ACC112 (cell line): ENCODE data around the gene ZNF605.
"Not testable (repeated sequence)": the region's sequence is repeated elsewhere in the genome, so short reads cannot be mapped to it uniquely, and the experiment has no call there.

Experiments used
- H2AFZ ChIP-seq: fragments of 200-600 bp; sonication (generic); one replicate; pipeline ENCODE4 v1.6.0; 2017; ENCODE audit warnings: antibody characterized with exemption, low read length; ENCODE audit not compliant: unreplicated experiment
- H3K27ac ChIP-seq: fragments of 200-600 bp; sonication (generic); 2 replicates; pipeline ENCODE4 v1.5.1; 2014; ENCODE audit warnings: low read depth, mild to moderate bottlenecking, antibody characterized with exemption, low read length, moderate library complexity
- H3K27me3 ChIP-seq: fragments of 200-600 bp; sonication (generic); 2 replicates; pipeline ENCODE4 v1.6.1; 2014; ENCODE audit warnings: mild to moderate bottlenecking, antibody characterized with exemption, low read length, moderate library complexity, mixed read lengths; ENCODE audit not compliant: insufficient read depth
- H3K36me3 ChIP-seq: fragments of 200-600 bp; sonication (generic); 2 replicates; pipeline ENCODE4 v1.6.1; 2016; ENCODE audit warnings: mild to moderate bottlenecking, antibody characterized with exemption, low read length, moderate library complexity, mixed read lengths; ENCODE audit not compliant: insufficient read depth
- H3K4me1 ChIP-seq: fragments of 200-600 bp; sonication (generic); one replicate; pipeline ENCODE4 v1.6.1; 2016; ENCODE audit warnings: low read length, mixed read lengths; ENCODE audit not compliant: insufficient read depth, unreplicated experiment, control insufficient read depth
- H3K4me3 ChIP-seq: fragments of 200-600 bp; sonication (generic); 2 replicates; pipeline ENCODE4 v1.5.1; 2014; ENCODE audit warnings: mild to moderate bottlenecking, low read depth, low read length
- H3K79me2 ChIP-seq: fragments of 200-600 bp; sonication (generic); one replicate; pipeline ENCODE4 v1.6.0; 2016; ENCODE audit warnings: low read length; ENCODE audit not compliant: control insufficient read depth, unreplicated experiment, insufficient read depth

Gene ZNF605

DNA sequence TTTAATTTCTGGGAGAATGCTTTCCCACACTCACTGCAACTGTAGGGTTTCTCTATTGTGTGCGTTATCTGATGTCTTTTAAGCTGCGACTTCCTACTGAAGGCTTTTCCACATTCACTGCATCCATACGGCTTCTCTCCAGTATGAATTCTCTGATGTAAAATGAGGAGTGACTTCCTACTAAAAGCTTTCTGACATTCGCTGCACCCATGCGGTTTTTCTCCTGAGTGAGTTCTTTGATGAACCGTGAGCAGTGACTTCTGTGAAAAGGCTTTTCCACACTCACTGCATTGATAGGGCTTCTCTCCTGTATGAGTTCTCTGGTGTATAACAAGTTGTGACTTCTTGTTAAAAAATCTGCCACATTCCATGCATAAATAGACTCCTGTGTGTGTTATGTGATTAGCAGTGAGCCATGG lies 29.7 kb downstream of the ZNF605 start:
- no peak overlapping the region for H3K4me3 ChIP-seq
- H3K27me3 ChIP-seq, result no peaks in the 10 kb centered on the region
- H3K4me1 ChIP-seq, result no peaks in the 10 kb centered on the region
- no peak overlapping the region for H2AFZ ChIP-seq
- peaks cover 60% of the 10 kb centered on the region for H3K36me3 ChIP-seq
- no peak overlapping the region for H3K27ac ChIP-seq
- H3K79me2 ChIP-seq, result no peaks in the 10 kb centered on the region

DNA sequence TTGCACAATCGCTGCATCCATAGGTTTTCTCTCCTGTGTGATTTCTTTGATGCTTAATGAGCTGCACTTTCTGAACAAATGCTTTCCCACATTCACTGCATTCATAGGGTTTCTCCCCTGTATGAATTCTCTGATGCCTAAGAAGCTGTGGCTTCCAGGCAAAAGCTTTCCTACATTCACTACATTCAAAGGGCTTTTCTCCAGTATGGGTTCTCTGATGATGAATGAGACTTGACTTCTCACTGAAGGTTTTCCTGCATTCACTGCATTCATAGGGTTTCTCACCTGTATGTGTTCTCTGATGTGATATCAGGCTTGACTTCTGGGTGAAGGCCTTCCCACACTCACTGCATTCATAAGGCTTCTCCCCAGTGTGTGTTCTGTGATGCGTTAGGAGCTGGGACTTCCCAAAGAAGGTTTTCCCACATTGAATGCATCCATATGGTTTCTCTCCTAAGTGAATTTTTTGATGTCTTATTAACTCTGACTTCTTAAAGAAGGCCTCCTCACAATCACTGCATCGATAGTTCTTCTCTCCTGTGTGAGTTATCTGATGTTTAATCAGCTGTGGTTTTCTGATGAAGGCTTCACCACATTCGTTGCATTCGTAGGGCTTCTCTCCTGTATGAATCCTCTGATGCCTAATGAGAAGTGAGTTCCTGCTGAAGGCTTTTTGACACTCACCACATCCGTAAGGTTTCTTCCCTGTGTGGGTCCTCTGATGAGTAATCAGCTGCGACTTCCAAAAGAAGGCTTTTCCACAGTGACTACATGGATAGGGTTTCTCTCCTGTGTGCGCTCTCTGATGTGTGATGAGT lies 30.3 kb downstream of the ZNF605 start:
- Histone ChIP-seq H3K27ac (no peak overlapping the region), H2AFZ (no peak overlapping the region), H3K27me3 (no peaks in the 10 kb centered on the region), H3K79me2 (no peaks in the 10 kb centered on the region), H3K36me3 (peaks cover 57% of the 10 kb centered on the region), H3K4me3 (no peak overlapping the region), H3K4me1 (no peaks in the 10 kb centered on the region)

DNA sequence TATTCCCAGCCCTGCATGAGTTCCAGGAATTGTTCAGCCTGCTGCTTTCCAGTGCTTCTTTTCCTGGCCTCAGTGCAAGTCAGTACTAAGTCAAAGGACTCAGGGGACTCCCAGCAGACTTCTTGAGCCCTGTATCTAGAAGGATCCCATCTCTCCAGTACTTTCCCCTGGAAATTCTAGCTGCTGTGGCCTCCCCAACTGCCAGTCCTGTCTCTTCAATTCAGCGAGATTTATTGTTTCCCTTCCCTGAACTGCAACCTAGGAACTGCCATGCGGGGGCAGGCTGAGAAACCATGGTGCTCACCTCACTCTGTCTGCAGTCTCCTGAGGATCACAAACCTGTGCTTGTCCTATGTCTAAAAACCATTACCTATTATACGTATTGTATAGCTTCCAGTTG lies 31.8 kb downstream of the ZNF605 start:
- Histone ChIP-seq H3K4me3 (no peak overlapping the region), H2AFZ (no peak overlapping the region), H3K79me2 (no peaks in the 10 kb centered on the region), H3K27ac (no peak overlapping the region), H3K27me3 (no peaks in the 10 kb centered on the region), H3K4me1 (no peaks in the 10 kb centered on the region), H3K36me3 (peaks cover 44% of the 10 kb centered on the region)

DNA sequence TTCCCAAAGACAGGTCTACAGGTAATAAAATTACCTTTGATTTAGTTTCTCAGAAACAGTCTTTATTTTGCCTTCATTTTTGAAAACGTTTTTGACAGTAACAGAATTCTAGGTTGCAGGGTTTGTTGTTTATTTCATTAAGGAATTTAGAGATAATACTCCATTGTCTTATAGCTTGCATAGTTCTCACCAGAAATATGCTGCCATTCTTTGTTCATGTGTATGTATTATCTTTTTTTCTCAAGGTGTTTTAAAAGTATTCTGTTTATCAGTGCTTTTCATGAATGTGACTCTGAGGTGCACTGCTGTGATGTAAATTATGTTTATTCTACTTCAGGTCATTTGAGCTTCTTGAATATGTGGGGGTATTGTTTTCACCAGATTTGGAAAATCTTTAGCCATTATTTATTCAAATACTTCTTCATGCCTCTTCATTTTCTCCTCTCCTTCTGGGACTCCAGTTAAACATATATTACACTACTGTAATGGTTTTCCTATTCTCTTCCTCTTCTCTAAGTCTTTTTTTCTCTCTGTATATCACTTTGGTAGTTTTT lies 32.7 kb downstream of the ZNF605 start:
- no peaks in the 10 kb centered on the region for H3K4me1 ChIP-seq
- peaks cover 36% of the 10 kb centered on the region for H3K36me3 ChIP-seq
- no peak overlapping the region for H3K27ac ChIP-seq
- no peak overlapping the region for H3K4me3 ChIP-seq
- H3K79me2 ChIP-seq, result no peaks in the 10 kb centered on the region
- H2AFZ ChIP-seq, result no peak overlapping the region
- H3K27me3 ChIP-seq, result no peaks in the 10 kb centered on the region

DNA sequence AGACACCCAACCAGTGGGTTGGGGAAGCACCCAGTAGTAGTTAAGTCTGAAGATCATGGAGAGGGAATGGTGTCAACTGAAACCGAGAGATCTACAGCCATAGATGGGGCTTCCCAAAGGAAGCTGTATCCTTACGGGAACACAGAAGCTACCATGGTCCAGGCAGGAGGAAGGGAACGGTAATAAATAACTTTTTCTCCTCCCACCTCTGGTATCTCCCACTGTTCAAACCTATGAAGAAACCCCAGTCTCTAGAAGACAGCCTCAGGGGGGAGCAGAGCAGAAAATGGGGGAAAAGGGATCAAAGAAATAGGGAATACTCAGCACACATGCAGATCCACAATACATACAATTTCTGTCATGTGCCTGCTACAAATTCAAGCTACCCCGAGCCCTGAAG lies 33.4 kb downstream of the ZNF605 start:
- Histone ChIP-seq H3K27me3 (no peaks in the 10 kb centered on the region), H3K36me3 (peaks cover 30% of the 10 kb centered on the region), H3K27ac (no peak overlapping the region), H2AFZ (no peak overlapping the region), H3K4me1 (no peaks in the 10 kb centered on the region), H3K79me2 (no peaks in the 10 kb centered on the region), H3K4me3 (no peak overlapping the region)

DNA sequence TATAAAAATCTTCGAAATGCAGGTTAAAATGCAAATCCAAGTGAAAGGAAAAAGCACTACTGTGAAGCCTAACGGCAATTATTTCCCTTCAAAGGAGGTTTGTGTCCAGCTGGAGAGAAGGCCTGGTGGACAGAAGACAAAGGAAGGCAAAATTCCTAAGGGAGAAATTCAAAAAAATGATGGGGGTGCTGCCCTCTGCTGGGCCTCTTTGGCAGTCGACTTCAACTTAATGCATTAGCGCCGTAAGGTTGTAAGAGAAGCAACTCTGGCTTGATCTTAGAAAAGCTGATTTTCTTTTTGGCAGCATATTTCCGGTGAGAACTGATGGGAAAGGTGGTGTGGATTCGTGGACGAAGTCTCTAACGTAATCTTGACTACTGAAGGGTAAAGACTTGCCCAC lies 34.4 kb downstream of the ZNF605 start:
- H3K4me1 ChIP-seq, result no peaks in the 10 kb centered on the region
- peaks cover 26% of the 10 kb centered on the region for H3K36me3 ChIP-seq
- H3K27ac ChIP-seq, result no peak overlapping the region
- H2AFZ ChIP-seq, result no peak overlapping the region
- H3K27me3 ChIP-seq, result no peaks in the 10 kb centered on the region
- H3K4me3 ChIP-seq, result no peak overlapping the region
- H3K79me2 ChIP-seq, result no peaks in the 10 kb centered on the region

DNA sequence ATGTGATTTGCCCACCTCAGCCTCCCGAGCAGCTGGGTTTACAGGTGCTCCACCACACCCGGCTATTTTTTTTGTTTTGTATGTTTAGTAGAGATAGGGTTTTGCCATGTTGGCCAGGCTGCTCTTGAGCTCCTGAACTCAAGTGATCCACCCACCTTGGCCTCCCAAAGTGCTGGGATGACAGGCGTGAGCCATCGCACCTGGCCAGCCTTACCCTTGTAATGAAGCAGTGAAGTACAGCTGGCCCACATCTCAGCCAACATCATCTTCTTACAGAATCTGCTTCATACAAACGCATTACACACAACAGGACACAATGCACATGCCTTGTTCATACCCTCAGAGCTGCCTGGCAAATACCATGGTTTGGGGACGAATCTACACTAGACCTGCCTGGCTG lies 37.4 kb downstream of the ZNF605 start:
- H3K4me3 ChIP-seq, result no peak overlapping the region
- H2AFZ ChIP-seq, result no peak overlapping the region
- no peaks in the 10 kb centered on the region for H3K4me1 ChIP-seq
- no peak overlapping the region for H3K27ac ChIP-seq
- no peaks in the 10 kb centered on the region for H3K27me3 ChIP-seq
- no peaks in the 10 kb centered on the region for H3K79me2 ChIP-seq
- peaks cover 21% of the 10 kb centered on the region for H3K36me3 ChIP-seq

DNA sequence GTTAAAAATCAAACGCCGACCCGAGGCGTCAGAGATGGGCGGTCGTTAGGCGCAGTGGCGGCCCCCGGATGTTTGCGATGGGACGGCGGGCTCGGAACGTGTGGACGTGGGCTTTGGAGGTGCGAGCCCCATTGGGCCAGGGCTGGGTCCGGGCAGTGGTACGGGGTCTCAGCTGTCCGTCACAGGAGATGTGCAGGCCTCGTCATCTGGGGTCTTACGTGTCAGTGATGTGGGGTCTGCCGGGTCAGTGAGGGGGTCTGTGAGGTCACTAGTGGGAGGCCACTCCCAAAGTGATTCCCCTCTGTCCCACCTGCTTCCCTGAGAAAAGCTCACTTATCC lies 47.1 kb downstream of the ZNF605 start:
- no peaks in the 10 kb centered on the region for H3K79me2 ChIP-seq
- H3K27me3 ChIP-seq, result no peaks in the 10 kb centered on the region
- no peaks in the 10 kb centered on the region for H3K36me3 ChIP-seq
- peaks cover 3% of the 10 kb centered on the region for H3K4me1 ChIP-seq
- H2AFZ ChIP-seq, result peak overlapping the region; percentile 65
- H3K4me3 ChIP-seq, result peak overlapping the region; percentile 83
- peak overlapping the region; percentile 77 for H3K27ac ChIP-seq

DNA sequence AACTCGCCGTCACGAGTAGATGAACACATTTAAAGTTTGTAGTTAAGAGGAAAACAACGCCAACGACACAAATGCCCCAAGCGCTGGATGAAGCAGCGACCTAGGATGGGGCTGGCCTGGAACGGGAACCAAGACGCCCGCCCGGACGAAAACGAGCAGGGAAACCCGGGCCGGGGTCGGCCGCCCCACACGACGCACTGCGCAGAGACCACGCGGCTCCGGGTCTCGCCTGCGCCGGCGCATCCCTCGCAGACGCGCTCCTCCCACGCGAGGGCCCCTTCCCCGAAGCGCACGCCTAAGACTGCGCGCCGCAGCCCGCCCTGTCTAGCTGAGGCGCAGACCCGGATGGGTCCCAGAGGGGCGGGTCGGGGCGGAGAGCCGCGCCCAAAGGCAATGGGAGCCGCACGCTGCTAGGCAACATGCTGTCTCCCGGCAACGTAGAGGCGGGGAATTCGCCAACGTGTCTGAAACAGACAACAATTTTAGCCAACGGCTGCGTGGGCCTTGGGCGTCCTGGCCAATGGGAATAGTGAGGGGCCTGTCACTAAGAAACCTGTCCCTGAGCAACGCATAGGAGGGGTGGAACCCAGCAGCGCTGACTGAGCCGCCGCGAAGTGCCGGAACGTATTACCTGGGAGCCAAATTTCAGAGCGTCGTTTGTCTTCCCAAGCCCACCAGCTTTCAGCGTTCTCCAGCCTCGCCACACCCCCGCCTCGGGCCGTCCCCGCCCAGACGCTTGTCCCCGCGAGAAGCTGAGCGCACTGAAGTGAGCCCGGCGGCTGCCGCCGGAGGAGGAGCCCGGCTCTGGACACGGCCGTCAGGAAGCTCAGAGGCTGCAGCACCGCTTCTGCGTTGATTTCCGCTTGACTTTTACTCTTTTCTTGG lies 47.7 kb downstream of the ZNF605 start:
- H3K79me2 ChIP-seq, result no peaks in the 10 kb centered on the region
- H3K36me3 ChIP-seq, result no peaks in the 10 kb centered on the region
- peak overlapping the region; percentile 77 for H3K27ac ChIP-seq
- peak overlapping the region; percentile 83 for H3K4me3 ChIP-seq
- peak overlapping the region; percentile 65 for H2AFZ ChIP-seq
- H3K4me1 ChIP-seq, result peaks cover 3% of the 10 kb centered on the region
- H3K27me3 ChIP-seq, result no peaks in the 10 kb centered on the region

DNA sequence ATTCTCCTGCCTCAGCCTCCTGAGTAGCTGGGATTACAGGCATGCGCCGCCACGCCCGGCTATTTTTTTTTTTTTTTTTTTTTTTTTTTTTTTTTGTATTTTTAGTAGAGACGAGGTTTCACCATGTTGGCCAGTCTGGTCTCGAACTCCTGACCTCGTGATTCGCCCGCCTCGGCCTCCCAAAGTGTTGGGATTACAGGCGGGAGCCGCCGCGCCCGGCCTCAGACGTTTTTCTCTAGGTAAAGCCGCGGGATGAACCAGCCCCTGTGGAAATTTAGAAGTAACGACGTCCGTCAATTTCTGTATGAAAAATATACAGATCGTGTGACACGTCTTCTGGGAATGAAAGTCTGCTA lies 48.3 kb downstream of the ZNF605 start:
- not testable (repeated sequence) for H3K36me3 ChIP-seq, H3K4me1 ChIP-seq, H3K79me2 ChIP-seq, H3K27me3 ChIP-seq
- H3K4me3 ChIP-seq, result peak overlapping the region; percentile 83
- H2AFZ ChIP-seq, result peak overlapping the region; percentile 90
- H3K27ac ChIP-seq, result peak overlapping the region; percentile 77
